Sigmoid colon (tissue), 4 donors: ENCODE results near the gene ELFN2.

Experiments used
- POLR2A ChIP-seq, 2 donors: fragments of 450-650 bp; IDR thresholded peaks; one replicate each; pipeline ENCODE4 v1.6.1; 2016; ENCODE audit warnings: antibody characterized with exemption in 2 of 2, mild to moderate bottlenecking in 2 of 2, moderate library complexity in 2 of 2
- POLR2AphosphoS5 ChIP-seq, 4 donors: sonication (generic); formaldehyde crosslinking; IDR thresholded peaks; one replicate each; pipeline ENCODE4 v1.6.1; 2017; ENCODE audit warnings: antibody characterized with exemption in 4 of 4
- TF ChIP-seq, protein P1 (sequence below), 4 experiments: fragments of 450-650 bp in 3 of 4; fragments of 200-600 bp in 1 of 4; IDR thresholded peaks; one replicate each; pipeline ENCODE4 v1.5.1; 2016 to 2019; ENCODE audit warnings: antibody characterized with exemption in 4 of 4, mild to moderate bottlenecking in 3 of 4, moderate library complexity in 2 of 4

DNA sequence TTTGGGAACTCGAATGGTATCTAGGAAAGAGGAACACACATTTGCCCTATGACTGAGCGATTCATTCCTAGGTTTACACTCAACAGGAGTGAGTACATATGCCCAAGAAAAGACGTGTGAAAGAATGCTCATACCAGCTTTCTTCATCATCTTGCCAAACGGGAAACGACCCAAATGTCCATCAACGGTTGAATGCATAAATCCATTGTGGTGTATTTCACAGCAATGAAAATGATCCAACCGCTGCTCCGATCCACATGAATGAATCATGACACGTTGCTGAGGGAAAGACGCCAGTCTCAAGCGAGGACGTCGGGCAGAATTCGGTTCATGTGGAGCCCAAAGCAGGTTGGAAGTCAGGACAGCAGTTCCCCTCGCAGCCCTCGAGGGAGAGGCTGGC, 73.4 kb downstream of the ELFN2 start:
- TF ChIP-seq, protein P1, sequence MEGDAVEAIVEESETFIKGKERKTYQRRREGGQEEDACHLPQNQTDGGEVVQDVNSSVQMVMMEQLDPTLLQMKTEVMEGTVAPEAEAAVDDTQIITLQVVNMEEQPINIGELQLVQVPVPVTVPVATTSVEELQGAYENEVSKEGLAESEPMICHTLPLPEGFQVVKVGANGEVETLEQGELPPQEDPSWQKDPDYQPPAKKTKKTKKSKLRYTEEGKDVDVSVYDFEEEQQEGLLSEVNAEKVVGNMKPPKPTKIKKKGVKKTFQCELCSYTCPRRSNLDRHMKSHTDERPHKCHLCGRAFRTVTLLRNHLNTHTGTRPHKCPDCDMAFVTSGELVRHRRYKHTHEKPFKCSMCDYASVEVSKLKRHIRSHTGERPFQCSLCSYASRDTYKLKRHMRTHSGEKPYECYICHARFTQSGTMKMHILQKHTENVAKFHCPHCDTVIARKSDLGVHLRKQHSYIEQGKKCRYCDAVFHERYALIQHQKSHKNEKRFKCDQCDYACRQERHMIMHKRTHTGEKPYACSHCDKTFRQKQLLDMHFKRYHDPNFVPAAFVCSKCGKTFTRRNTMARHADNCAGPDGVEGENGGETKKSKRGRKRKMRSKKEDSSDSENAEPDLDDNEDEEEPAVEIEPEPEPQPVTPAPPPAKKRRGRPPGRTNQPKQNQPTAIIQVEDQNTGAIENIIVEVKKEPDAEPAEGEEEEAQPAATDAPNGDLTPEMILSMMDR (IDR thresholded peaks at IDR 0.05) = no peak
- TF ChIP-seq POLR2A (IDR thresholded peaks at IDR 0.05) (no peak), POLR2AphosphoS5 (IDR thresholded peaks at IDR 0.05) (no peak)
